ENCODE results near the gene SLC29A3. TPM values are rescaled to one million over a fixed set of nuclear protein-coding genes. Genes with fewer than 3 reads are reported as not detected.

SLC29A3 gene
- total RNA-seq, 2 experiments from 2014 or later, result 2.3 to 2.5 TPM

GRCh38 chr10:71344993-71345480, 26.0 kb downstream of the SLC29A3 start:
- intact Hi-C loops (cut with DNase I, micrococcal nuclease), result no loop called here
- H3K27ac Mint-ChIP-seq, result no peak overlapping the region
- no peaks in the 10 kb centered on the region for H3K4me1 Mint-ChIP-seq (ENCODE audit: low read depth)
- H3K4me3 Mint-ChIP-seq, result no peak overlapping the region
- H3K36me3 Mint-ChIP-seq (ENCODE audit: low read depth), result peaks cover 13% of the 10 kb centered on the region
- Histone ChIP-seq H3K27me3 (ENCODE audit: control insufficient read depth in 1 of 2, insufficient read depth in 2 of 2, low read length in 2 of 2) (no peaks in the 10 kb centered on the region), H3K4me3 (ENCODE audit: low read length) (no peak overlapping the region), H3K36me3 (ENCODE audit: insufficient read depth, low read length) (no peaks in the 10 kb centered on the region), H3K4me1 (ENCODE audit: insufficient read depth, low read length) (peaks cover 4% of the 10 kb centered on the region), H3K9me3 (ENCODE audit: control insufficient read depth in 1 of 2, insufficient read depth in 1 of 2, low read length in 2 of 2) (no peaks in the 10 kb centered on the region), H3K27ac (ENCODE audit: low read depth in 1 of 2, low read length in 2 of 2) (no peak overlapping the region)
- ChIA-PET POLR2A (interaction anchor here (0.6 kb wide), 1 partner anchor 205 kb away, joined by 3 read pairs; no protein-coding TSS in a partner anchor), CTCF (no interaction called here)
- ATAC-seq (ENCODE audit: poor library complexity), result no peak
- no peaks in the 10 kb centered on the region for H3K27me3 Mint-ChIP-seq
- no peaks in the 10 kb centered on the region for H3K9me3 Mint-ChIP-seq
- no peak for TF ChIP-seq CTCF (IDR thresholded peaks at IDR 0.05)
- no peak for DNase-seq

GRCh38 chr10:71345694-71346093, 26.6 kb downstream of the SLC29A3 start:
- DNase-seq, result no peak
- H3K36me3 ChIP-seq (ENCODE audit: insufficient read depth, low read length), result no peaks in the 10 kb centered on the region
- H3K9me3 ChIP-seq (ENCODE audit: control insufficient read depth in 1 of 2, insufficient read depth in 1 of 2, low read length in 2 of 2), result no peaks in the 10 kb centered on the region
- H3K4me3 Mint-ChIP-seq, result no peak overlapping the region
- no peaks in the 10 kb centered on the region for H3K27me3 ChIP-seq (ENCODE audit: control insufficient read depth in 1 of 2, insufficient read depth in 2 of 2, low read length in 2 of 2)
- intact Hi-C loops (cut with DNase I, micrococcal nuclease), result no loop called here
- no peak for ATAC-seq (ENCODE audit: poor library complexity)
- no peaks in the 10 kb centered on the region for H3K9me3 Mint-ChIP-seq
- ChIA-PET POLR2A (no interaction called here), CTCF (no interaction called here)
- H3K4me3 ChIP-seq (ENCODE audit: low read length), result no peak overlapping the region
- no peak for TF ChIP-seq CTCF (IDR thresholded peaks at IDR 0.05)
- H3K27ac Mint-ChIP-seq, result no peak overlapping the region
- no peaks in the 10 kb centered on the region for H3K27me3 Mint-ChIP-seq
- H3K4me1 Mint-ChIP-seq (ENCODE audit: low read depth), result no peaks in the 10 kb centered on the region
- peaks cover 4% of the 10 kb centered on the region for H3K4me1 ChIP-seq (ENCODE audit: insufficient read depth, low read length)
- H3K36me3 Mint-ChIP-seq (ENCODE audit: low read depth), result peaks cover 10% of the 10 kb centered on the region
- H3K27ac ChIP-seq (ENCODE audit: low read depth in 1 of 2, low read length in 2 of 2), result no peak overlapping the region

- Histone ChIP-seq H3K9me3 (ENCODE audit: control insufficient read depth in 1 of 2, insufficient read depth in 1 of 2, low read length in 2 of 2) (no peaks in the 10 kb centered on the region), H3K36me3 (ENCODE audit: insufficient read depth, low read length) (peaks cover 1% of the 10 kb centered on the region), H3K27ac (ENCODE audit: low read depth in 1 of 2, low read length in 2 of 2) (no peak overlapping the region), H3K4me3 (ENCODE audit: low read length) (no peak overlapping the region), H3K27me3 (ENCODE audit: control insufficient read depth in 1 of 2, insufficient read depth in 2 of 2, low read length in 2 of 2) (no peaks in the 10 kb centered on the region), H3K4me1 (ENCODE audit: insufficient read depth, low read length) (peaks cover 4% of the 10 kb centered on the region)
- POLR2A ChIA-PET, result no interaction called here
- Mint-ChIP-seq H3K9me3 (no peaks in the 10 kb centered on the region), H3K27ac (no peak overlapping the region), H3K4me3 (no peak overlapping the region), H3K27me3 (no peaks in the 10 kb centered on the region), H3K4me1 (ENCODE audit: low read depth) (no peaks in the 10 kb centered on the region), H3K36me3 (ENCODE audit: low read depth) (peaks cover 15% of the 10 kb centered on the region)
- intact Hi-C loops (cut with DNase I, micrococcal nuclease), result no loop called here
- CTCF ChIA-PET, result no interaction called here
- ATAC-seq (ENCODE audit: poor library complexity) (no peak), DNase-seq (no peak)
- no peak for TF ChIP-seq CTCF (IDR thresholded peaks at IDR 0.05)
Measured at GRCh38 chr10:71346731-71347130, 27.7 kb downstream of the SLC29A3 start.
